H1 (cell line): Measurements from ENCODE around the gene TMEM131L. TPM values are rescaled to one million over a fixed set of nuclear protein-coding genes. Genes with fewer than 3 reads are reported as not detected.

Experiments used
- CTCF ChIA-PET: fragments of 300-600 bp; sonication (Branson Sonifier 250); formaldehyde crosslinking; loops from one replicate; lab custom pipeline; 2021; ENCODE audit not compliant: partially characterized antibody; lab: Charles Lee
- POLR2A ChIA-PET: fragments of 300-600 bp; sonication (Branson Sonifier 250); formaldehyde crosslinking; loops from one replicate; lab custom pipeline; 2021; ENCODE audit warnings: inconsistent platforms; ENCODE audit not compliant: partially characterized antibody; lab: Charles Lee
- DNase-seq, 2 experiments: peaks; one replicate each; pipeline versions ENCODE4 v3.0.0 to v3.0.0-alpha.2; 2010 to 2022; ENCODE audit warnings: low spot score in 2 of 2, low read depth in 1 of 2, mixed read lengths in 1 of 2
- FAIRE-seq: peaks from 2 replicates; lab custom pipeline; 2011; peaks lifted over from hg19 to GRCh38; lab: Jason Lieb, UNC
- H2AFZ ChIP-seq: 2 replicates; pipeline ENCODE4 v1.8.1; 2012; ENCODE audit warnings: low read length, inconsistent platforms
- H2AK5ac ChIP-seq: 2 replicates; pipeline ENCODE4 v1.6.1; 2013; ENCODE audit warnings: low read depth, low read length
- H2BK120ac ChIP-seq: replicated peaks from 2 replicates; pipeline ENCODE3; 2013; ENCODE audit warnings: low read depth, low read length, inconsistent platforms
- H2BK12ac ChIP-seq: 2 replicates; pipeline ENCODE4 v1.6.1; 2013; ENCODE audit warnings: low read depth, low read length
- H2BK15ac ChIP-seq: 2 replicates; pipeline ENCODE4 v1.6.1; 2013; ENCODE audit warnings: low read length
- H2BK20ac ChIP-seq: 2 replicates; pipeline ENCODE4 v1.6.1; 2013; ENCODE audit warnings: low read length
- H2BK5ac ChIP-seq: 2 replicates; pipeline ENCODE4 v1.6.1; 2013; ENCODE audit warnings: low read depth, low read length
- H3K14ac ChIP-seq: 2 replicates; pipeline ENCODE4 v1.6.1; 2013; ENCODE audit warnings: inconsistent platforms; ENCODE audit not compliant: insufficient read length
- H3K18ac ChIP-seq: 2 replicates; pipeline ENCODE4 v1.6.1; 2013; ENCODE audit warnings: low read length; ENCODE audit errors: extremely low read depth
- H3K23ac ChIP-seq: 2 replicates; pipeline ENCODE4 v1.6.1; 2013; ENCODE audit warnings: inconsistent platforms; ENCODE audit not compliant: insufficient read length
- H3K23me2 ChIP-seq: 2 replicates; pipeline ENCODE4 v1.6.1; 2013; ENCODE audit warnings: low read depth, low read length
- H3K27ac ChIP-seq: 2 replicates; pipeline ENCODE4 v1.6.1; 2011; ENCODE audit warnings: low read depth, low read length, inconsistent platforms
- H3K27me3 ChIP-seq, 4 experiments: replicated peaks in 1 of 4; 1 replicate in 1 of 4; 2 replicates in 3 of 4; pipeline versions ENCODE4 v1.6.1 to v1.8.1; 2011 to 2013; ENCODE audit warnings: low read length in 3 of 4, mild to moderate bottlenecking in 3 of 4, inconsistent platforms in 2 of 4, mixed read lengths in 2 of 4, moderate library complexity in 1 of 4; ENCODE audit not compliant: control insufficient read depth in 3 of 4, insufficient read depth in 3 of 4; ENCODE audit errors: extremely low read depth in 1 of 4
- H3K36me3 ChIP-seq, 4 experiments: 2 replicates each; pipeline versions ENCODE4 v1.6.1 to v1.8.1; 2011 to 2013; ENCODE audit warnings: mild to moderate bottlenecking in 4 of 4, low read length in 3 of 4, moderate library complexity in 2 of 4, control low read depth in 1 of 4, inconsistent platforms in 1 of 4; ENCODE audit not compliant: insufficient read depth in 4 of 4, control insufficient read depth in 2 of 4
- H3K4ac ChIP-seq: replicated peaks from 2 replicates; pipeline ENCODE3; 2013; ENCODE audit warnings: low read length, low read depth, mixed read lengths, inconsistent platforms; ENCODE audit not compliant: insufficient read length
- H3K4me1 ChIP-seq, 4 experiments: replicated peaks in 1 of 4; 1 replicate in 1 of 4; 2 replicates in 3 of 4; pipeline versions ENCODE4 v1.6.1 to v1.8.1; 2011 to 2013; ENCODE audit warnings: low read length in 3 of 4, inconsistent platforms in 2 of 4, mixed read lengths in 1 of 4; ENCODE audit not compliant: insufficient read depth in 4 of 4, control insufficient read depth in 3 of 4
- H3K4me2 ChIP-seq, 2 experiments: 2 replicates each; pipeline versions ENCODE4 v1.6.1 to v1.8.1; 2011 to 2013; ENCODE audit warnings: low read depth in 2 of 2, low read length in 2 of 2, control low read depth in 1 of 2, inconsistent platforms in 1 of 2, mild to moderate bottlenecking in 1 of 2; ENCODE audit not compliant: insufficient read depth in 1 of 2
- H3K4me3 ChIP-seq, 4 experiments: fragments of 200-600, 300-600 bp in 1 of 4; sonication (generic), shearing (Covaris generic), sonication (Bioruptor Twin) in 1 of 4; 2 replicates each; pipeline versions ENCODE4 v1.5.1 to v1.8.1; 2011 to 2016; ENCODE audit warnings: low read length in 4 of 4, low read depth in 3 of 4, control low read depth in 2 of 4, inconsistent platforms in 2 of 4, mild to moderate bottlenecking in 2 of 4, mixed read lengths in 1 of 4, moderate library complexity in 1 of 4; ENCODE audit not compliant: insufficient read depth in 2 of 4; ENCODE audit errors: extremely low read depth in 1 of 4
- H3K56ac ChIP-seq: replicated peaks from 2 replicates; pipeline ENCODE3; 2013; ENCODE audit warnings: low read depth, mild to moderate bottlenecking, mixed read lengths, low read length, inconsistent platforms; ENCODE audit not compliant: insufficient read length
- H3K79me1 ChIP-seq: 2 replicates; pipeline ENCODE4 v1.6.1; 2013; ENCODE audit warnings: low read depth, low read length, control low read depth
- H3K79me2 ChIP-seq, 2 experiments: 2 replicates each; pipeline versions ENCODE4 v1.6.1 to v1.8.1; 2012 to 2013; ENCODE audit warnings: low read length in 2 of 2, mild to moderate bottlenecking in 2 of 2, inconsistent platforms in 1 of 2; ENCODE audit not compliant: insufficient read depth in 2 of 2, control insufficient read depth in 1 of 2
- H3K9ac ChIP-seq, 4 experiments: replicated peaks in 1 of 4; 1 replicate in 1 of 4; 2 replicates in 3 of 4; pipeline versions ENCODE4 v1.6.1 to v1.8.1; 2011 to 2013; ENCODE audit warnings: low read depth in 3 of 4, low read length in 3 of 4, control low read depth in 2 of 4, mild to moderate bottlenecking in 2 of 4, moderate library complexity in 2 of 4, inconsistent platforms in 1 of 4; ENCODE audit errors: extremely low read depth in 1 of 4
- H3K9me3 ChIP-seq, 2 experiments: 2 replicates each; pipeline versions ENCODE4 v1.6.1 to v1.8.1; 2012 to 2013; ENCODE audit warnings: mild to moderate bottlenecking in 2 of 2, moderate library complexity in 2 of 2, control low read depth in 1 of 2, inconsistent platforms in 1 of 2, low read depth in 1 of 2, low read length in 1 of 2, mixed read lengths in 1 of 2; ENCODE audit not compliant: insufficient read depth in 2 of 2
- H4K20me1 ChIP-seq, 2 experiments: replicated peaks in 1 of 2; 2 replicates each; pipeline versions ENCODE3 to v1.8.1; 2011 to 2013; ENCODE audit warnings: inconsistent platforms in 2 of 2, low read length in 2 of 2, mild to moderate bottlenecking in 1 of 2; ENCODE audit not compliant: insufficient read depth in 2 of 2, control insufficient read depth in 1 of 2
- H4K5ac ChIP-seq: 2 replicates; pipeline ENCODE4 v1.6.1; 2013; ENCODE audit warnings: low read length, low read depth, mixed read lengths, inconsistent platforms; ENCODE audit not compliant: insufficient read length
- H4K8ac ChIP-seq: 2 replicates; pipeline ENCODE4 v1.8.0; 2013; ENCODE audit warnings: mild to moderate bottlenecking, moderate library complexity, low read length, inconsistent platforms; ENCODE audit not compliant: insufficient read depth; ENCODE audit errors: extremely low read depth
- H4K91ac ChIP-seq: replicated peaks from 2 replicates; pipeline ENCODE3; 2013; ENCODE audit warnings: low read length, mixed read lengths, inconsistent platforms; ENCODE audit not compliant: insufficient read length
- BACH1 ChIP-seq: IDR thresholded peaks from 2 replicates; pipeline ENCODE4 v1.6.1; 2012; ENCODE audit warnings: low read length, improper control_type of control experiment
- BCL11A ChIP-seq, 2 experiments: IDR thresholded peaks; one replicate each; pipeline ENCODE4 v1.6.1; 2011; ENCODE audit warnings: low read depth in 2 of 2, low read length in 2 of 2, mild to moderate bottlenecking in 2 of 2
- EGR1 ChIP-seq: IDR thresholded peaks from 2 replicates; pipeline ENCODE4 v1.6.1; 2011; ENCODE audit warnings: low read depth, low read length, borderline replicate concordance
- JUN ChIP-seq: IDR thresholded peaks from 2 replicates; pipeline ENCODE4 v1.6.1; 2011; ENCODE audit warnings: low read depth, mild to moderate bottlenecking, improper control_type of control experiment, low read length
- MAFK ChIP-seq: IDR thresholded peaks from 2 replicates; pipeline ENCODE4 v1.6.1; 2012; ENCODE audit warnings: low read depth, mild to moderate bottlenecking, improper control_type of control experiment, low read length
- NRF1 ChIP-seq: IDR thresholded peaks from 2 replicates; pipeline ENCODE4 v1.6.1; 2011; ENCODE audit warnings: mild to moderate bottlenecking, low read depth, low read length, improper control_type of control experiment
- RBBP5 ChIP-seq: IDR thresholded peaks from 2 replicates; pipeline ENCODE4 v1.7.1; 2012; ENCODE audit warnings: low read depth, mild to moderate bottlenecking, inconsistent platforms, low read length, moderate library complexity, borderline replicate concordance
- SIN3A ChIP-seq, 2 experiments: IDR thresholded peaks in 1 of 2; conservative IDR thresholded peaks in 1 of 2; 2 replicates each; pipeline ENCODE4 v1.6.1; 2011 to 2012; ENCODE audit warnings: low read length in 2 of 2, improper control_type of control experiment in 1 of 2, low read depth in 1 of 2, mild to moderate bottlenecking in 1 of 2
- SIRT6 ChIP-seq: IDR thresholded peaks from one replicate; pipeline ENCODE4 v1.7.1; 2012; ENCODE audit warnings: low read length, inconsistent platforms
- TAF1 ChIP-seq: IDR thresholded peaks from 2 replicates; pipeline ENCODE4 v1.6.1; 2011; ENCODE audit warnings: mild to moderate bottlenecking, low read depth, low read length
- TCF12 ChIP-seq: IDR thresholded peaks from 2 replicates; pipeline ENCODE4 v1.6.1; 2011; ENCODE audit warnings: low read depth, mild to moderate bottlenecking, low read length
- WGBS, 2 experiments: shearing (Covaris generic) in 1 of 2; methylation state at CpG; one replicate each; pipeline versions ENCODE4 v1.1.6 to v1.1.7; 2013 to 2015; ENCODE audit warnings: low lambda C conversion rate in 2 of 2, mixed read lengths in 2 of 2, inconsistent platforms in 1 of 2, low coverage in 1 of 2, missing lambda C conversion rate in 1 of 2; ENCODE audit not compliant: insufficient replicate concordance in 2 of 2, insufficient coverage in 1 of 2, insufficient read length in 1 of 2; ENCODE audit errors: extremely low coverage in 1 of 2, missing lambda C conversion rate in 1 of 2; 5-methylcytosine and 5-hydroxymethylcytosine counted together
- polyA plus RNA-seq, 7 experiments: library from polyadenylated mRNA; depleted of rRNA in 3 of 7; stranded (reverse) in 5 of 7; unstranded in 2 of 7; fragments of >200 nt in 5 of 7; fragments of 200-250 nt in 2 of 7; gene quantifications; 1 replicate in 5 of 7; 2 replicates in 1 of 7; 4 replicates in 1 of 7; pipeline versions ENCODE4 v1.2.1 to v1.2.3, GENCODE V29; 2011 to 2013; ENCODE audit warnings: missing spikeins in 2 of 7, mixed read lengths in 2 of 7
- total RNA-seq: library from RNA; stranded (reverse); fragmentation: NEBNext Ultra II Directional; extraction: Animal tissue kit (Norgen Biotek cat#: 25700); gene quantifications from 2 replicates; pipeline ENCODE4 v1.2.1, GENCODE V29; 2021
- TF ChIP-seq, protein P1 (sequence below), 3 experiments: IDR thresholded peaks; 1 replicate in 2 of 3; 2 replicates in 1 of 3; pipeline versions ENCODE4 v1.5.1 to v1.6.1; 2011; ENCODE audit warnings: low read length in 3 of 3, mild to moderate bottlenecking in 3 of 3, inconsistent platforms in 2 of 3, low read depth in 1 of 3, moderate library complexity in 1 of 3; ENCODE audit not compliant: insufficient read depth in 1 of 3; ENCODE audit errors: control extremely low read depth in 1 of 3

The TMEM131L gene
- total and polyA plus RNA-seq, 2 of the 8 experiments (the other 6 are each of a cell fraction or from before 2014, with no cell fraction given) = 14.3 to 26.1 TPM

DNA sequence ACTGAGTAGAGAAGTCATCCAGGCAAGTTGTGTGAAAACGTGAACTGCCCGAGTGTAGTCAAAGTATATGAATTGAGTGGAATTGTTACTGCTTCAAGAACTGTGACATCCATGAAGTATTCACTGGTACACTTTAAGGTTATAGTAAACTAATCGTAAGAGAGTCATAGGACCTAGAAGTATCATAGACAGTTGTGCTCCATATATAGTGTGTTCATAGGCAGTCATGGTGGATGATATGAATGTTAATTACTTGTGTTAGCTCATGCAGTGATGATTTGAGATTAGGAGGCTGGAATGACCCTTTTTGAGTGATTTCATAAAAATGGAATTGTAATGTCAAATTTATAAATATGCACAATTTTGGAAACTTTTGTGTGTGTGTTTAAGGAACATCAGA is 136.6 kb downstream of the TMEM131L start:
- no peak overlapping the region for H3K9ac ChIP-seq
- no peak overlapping the region for H3K27ac ChIP-seq
- FAIRE-seq (no peak), DNase-seq (no peak)
- H2BK12ac ChIP-seq = no peak overlapping the region
- 95% methylated on average over 3 of the region's 3 CpGs; no CpG with 5 or more reads in 1 of the 2 experiments for WGBS, 2 experiments
- ChIA-PET POLR2A (no interaction called here), CTCF (interaction anchor here (0.5 to 0.9 kb wide), 2 partner anchors 11 to 32 kb away, joined by 3 read pairs; no protein-coding TSS in a partner anchor)
- no peak overlapping the region for H4K8ac ChIP-seq
- no peak overlapping the region for H3K18ac ChIP-seq
- H2AFZ ChIP-seq = no peak overlapping the region
- no peak overlapping the region for H2BK120ac ChIP-seq
- H3K4me1 ChIP-seq = no peaks in the 10 kb centered on the region
- H3K9me3 ChIP-seq = no peaks in the 10 kb centered on the region
- no peak overlapping the region for H3K4ac ChIP-seq
- H3K23me2 ChIP-seq = no peaks in the 10 kb centered on the region
- no peak overlapping the region for H3K14ac ChIP-seq
- no peak overlapping the region for H2BK20ac ChIP-seq
- H2BK5ac ChIP-seq = no peak overlapping the region
- H3K4me2 ChIP-seq = no peak overlapping the region
- H3K79me2 ChIP-seq = no peaks in the 10 kb centered on the region
- H3K4me3 ChIP-seq = no peak overlapping the region
- peaks cover 7 to 48% (median 24%) of the 10 kb centered on the region in 4 experiments; a peak in 7 of 8 replicates for H3K36me3 ChIP-seq
- no peak overlapping the region for H3K56ac ChIP-seq
- H4K20me1 ChIP-seq = peaks cover 0 to 2% of the 10 kb centered on the region in 2 experiments
- H3K27me3 ChIP-seq = no peaks in the 10 kb centered on the region
- H2BK15ac ChIP-seq = no peak overlapping the region
- H4K91ac ChIP-seq = no peak overlapping the region
- H4K5ac ChIP-seq = no peak overlapping the region
- no peak overlapping the region for H2AK5ac ChIP-seq
- H3K23ac ChIP-seq = no peak overlapping the region
- H3K79me1 ChIP-seq = no peaks in the 10 kb centered on the region; the same call in 1 of the 2 replicates
- TF ChIP-seq NRF1 (no peak), BACH1 (no peak), SIN3A (conservative IDR thresholded peaks at IDR 0.05 in 1 of 2, IDR thresholded peaks at IDR 0.05 in 1 of 2; ENCODE audit: low read depth in 1 of 2, low read length in 2 of 2) (no peak), TCF12 (no peak), SIRT6 (no peak), MAFK (no peak), BCL11A (IDR thresholded peaks at IDR 0.05; ENCODE audit: low read depth in 2 of 2, low read length in 2 of 2) (no peak), TAF1 (no peak), EGR1 (no peak), JUN (no peak), RBBP5 (no peak)
- TF ChIP-seq, protein P1, sequence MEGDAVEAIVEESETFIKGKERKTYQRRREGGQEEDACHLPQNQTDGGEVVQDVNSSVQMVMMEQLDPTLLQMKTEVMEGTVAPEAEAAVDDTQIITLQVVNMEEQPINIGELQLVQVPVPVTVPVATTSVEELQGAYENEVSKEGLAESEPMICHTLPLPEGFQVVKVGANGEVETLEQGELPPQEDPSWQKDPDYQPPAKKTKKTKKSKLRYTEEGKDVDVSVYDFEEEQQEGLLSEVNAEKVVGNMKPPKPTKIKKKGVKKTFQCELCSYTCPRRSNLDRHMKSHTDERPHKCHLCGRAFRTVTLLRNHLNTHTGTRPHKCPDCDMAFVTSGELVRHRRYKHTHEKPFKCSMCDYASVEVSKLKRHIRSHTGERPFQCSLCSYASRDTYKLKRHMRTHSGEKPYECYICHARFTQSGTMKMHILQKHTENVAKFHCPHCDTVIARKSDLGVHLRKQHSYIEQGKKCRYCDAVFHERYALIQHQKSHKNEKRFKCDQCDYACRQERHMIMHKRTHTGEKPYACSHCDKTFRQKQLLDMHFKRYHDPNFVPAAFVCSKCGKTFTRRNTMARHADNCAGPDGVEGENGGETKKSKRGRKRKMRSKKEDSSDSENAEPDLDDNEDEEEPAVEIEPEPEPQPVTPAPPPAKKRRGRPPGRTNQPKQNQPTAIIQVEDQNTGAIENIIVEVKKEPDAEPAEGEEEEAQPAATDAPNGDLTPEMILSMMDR (IDR thresholded peaks at IDR 0.05; ENCODE audit: control extremely low read depth in 1 of 3, insufficient read depth in 1 of 3, low read depth in 1 of 3, low read length in 3 of 3) = no peak
